B cell (primary cell): Measurements from ENCODE around the gene ZNF329. TPM values are rescaled to one million over a fixed set of nuclear protein-coding genes. Genes with fewer than 3 reads are reported as not detected.

ENCODE experiments used
- ATAC-seq: fragments of 200-7000 bp; cut with Tn5 transposase; one replicate; pipeline ENCODE4 v1.10.0; 2021; ENCODE audit warnings: low read depth, mild to moderate bottlenecking, moderate number of reproducible peaks, moderate library complexity
- CTCF ChIA-PET: fragments of 350-600 bp; sonication (Branson Sonifier 250); formaldehyde crosslinking; loops from one replicate; lab custom pipeline; 2021; ENCODE audit warnings: antibody characterized with exemption, inconsistent platforms; lab: Charles Lee
- POLR2A ChIA-PET: fragments of 350-600 bp; sonication (Branson Sonifier 250); formaldehyde crosslinking; loops from one replicate; lab custom pipeline; 2021; ENCODE audit warnings: antibody characterized with exemption; lab: Charles Lee
- DNase-seq: peaks from one replicate; pipeline ENCODE4 v3.0.0; 2013
- H2AFZ ChIP-seq: 2 replicates; pipeline ENCODE4 v1.6.1; 2012; ENCODE audit warnings: mild to moderate bottlenecking, low read depth, low read length; ENCODE audit not compliant: insufficient read depth, poor library complexity, severe bottlenecking
- H3K27ac ChIP-seq, 2 donors: 1 replicate in 1 of 2; 2 replicates in 1 of 2; pipeline ENCODE4 v1.5.1; 2012 to 2013; ENCODE audit warnings: low read length in 2 of 2, mild to moderate bottlenecking in 2 of 2, moderate library complexity in 1 of 2
- H3K27me3 ChIP-seq, 4 experiments: fragments of 200-600 bp in 1 of 4; sonication (generic) in 1 of 4; replicated peaks in 1 of 4; 1 replicate in 2 of 4; 2 replicates in 2 of 4; pipeline versions ENCODE4 v1.6.1 to v1.7.0; 2013 to 2016; ENCODE audit warnings: low read length in 3 of 4, mild to moderate bottlenecking in 2 of 4, mixed read lengths in 1 of 4, moderate library complexity in 1 of 4; ENCODE audit not compliant: insufficient read depth in 4 of 4, control insufficient read depth in 3 of 4; ENCODE audit errors: control extremely low read depth in 1 of 4
- H3K36me3 ChIP-seq, 2 experiments: replicated peaks in 1 of 2; 1 replicate in 1 of 2; 2 replicates in 1 of 2; pipeline versions ENCODE4 v1.6.1 to v1.7.1; 2013; ENCODE audit warnings: low read length in 1 of 2; ENCODE audit not compliant: insufficient read depth in 2 of 2, control insufficient read depth in 1 of 2; ENCODE audit errors: control extremely low read depth in 1 of 2, extremely low read depth in 1 of 2
- H3K4me1 ChIP-seq, 2 donors: fragments of 200-600 bp in 1 of 2; sonication (generic) in 1 of 2; 1 replicate in 1 of 2; 2 replicates in 1 of 2; pipeline versions ENCODE4 v1.5.1 to v1.6.1; 2013 to 2017; ENCODE audit warnings: low read length in 2 of 2; ENCODE audit not compliant: control insufficient read depth in 2 of 2, insufficient read depth in 2 of 2
- H3K4me2 ChIP-seq: replicated peaks from 2 replicates; pipeline ENCODE3; 2012; ENCODE audit warnings: mild to moderate bottlenecking, low read depth, low read length; ENCODE audit not compliant: poor library complexity, severe bottlenecking
- H3K4me3 ChIP-seq, 5 experiments: fragments of 200-600 bp in 1 of 5; sonication (generic) in 1 of 5; 1 replicate in 3 of 5; 2 replicates in 2 of 5; pipeline versions ENCODE4 v1.5.1 to v1.7.0; 2011 to 2016; ENCODE audit warnings: low read length in 4 of 5, mild to moderate bottlenecking in 4 of 5, low read depth in 2 of 5, control low read depth in 1 of 5, moderate library complexity in 1 of 5; ENCODE audit not compliant: insufficient read depth in 1 of 5; ENCODE audit errors: control extremely low read depth in 1 of 5, extremely low read depth in 1 of 5
- H3K79me2 ChIP-seq: fragments of 200-600 bp; sonication (generic); one replicate; pipeline ENCODE4 v1.6.0; 2016; ENCODE audit warnings: low read length; ENCODE audit not compliant: control insufficient read depth, insufficient read depth
- H3K9ac ChIP-seq: fragments of 200-600 bp; sonication (generic); 2 replicates; pipeline ENCODE4 v1.6.1; 2017; ENCODE audit warnings: mild to moderate bottlenecking, low read length, moderate library complexity
- H3K9me3 ChIP-seq, 3 donors: one replicate each; pipeline versions ENCODE4 v1.6.1 to v1.7.1; 2013; ENCODE audit warnings: low read length in 2 of 3; ENCODE audit not compliant: control insufficient read depth in 2 of 3, insufficient read depth in 1 of 3; ENCODE audit errors: control extremely low read depth in 1 of 3
- H4K20me1 ChIP-seq: 2 replicates; pipeline ENCODE4 v1.6.0; 2012; ENCODE audit warnings: mild to moderate bottlenecking, low read length; ENCODE audit not compliant: insufficient read depth, control insufficient read depth, poor library complexity, severe bottlenecking
- H3K27ac Mint-ChIP-seq: one replicate; pipeline ENCODE4 v1.8.0; 2021; ENCODE audit warnings: mixed read lengths
- H3K27me3 Mint-ChIP-seq: one replicate; pipeline ENCODE4 v1.8.0; 2021; ENCODE audit warnings: mixed read lengths
- H3K4me1 Mint-ChIP-seq: one replicate; pipeline ENCODE4 v1.8.0; 2021; ENCODE audit warnings: mixed read lengths
- H3K4me3 Mint-ChIP-seq: one replicate; pipeline ENCODE4 v1.8.0; 2021; ENCODE audit warnings: mixed read lengths
- H3K9me3 Mint-ChIP-seq: one replicate; pipeline ENCODE4 v1.8.0; 2022; ENCODE audit warnings: mixed read lengths; ENCODE audit not compliant: insufficient read depth
- CTCF ChIP-seq: fragments of 200-600 bp; IDR thresholded peaks from one replicate; pipeline ENCODE4 v1.8.0; 2022; ENCODE audit warnings: antibody characterized with exemption, mild to moderate bottlenecking
- EZH2 ChIP-seq: IDR thresholded peaks from 2 replicates; pipeline ENCODE4 v1.6.1; 2012; ENCODE audit warnings: borderline replicate concordance, low read depth, mild to moderate bottlenecking, moderate library complexity, low read length; ENCODE audit not compliant: insufficient read depth, poor library complexity, severe bottlenecking
- WGBS: methylation state at CpG from one replicate; pipeline ENCODE4 v1.1.5; 2013; ENCODE audit warnings: missing lambda C conversion rate; ENCODE audit not compliant: insufficient coverage; 5-methylcytosine and 5-hydroxymethylcytosine counted together
- intact Hi-C: fragments of 100-400 bp; cut with micrococcal nuclease; formaldehyde crosslinking; loops from one replicate; pipeline ENCODE4 v1.10.0; 2022
- polyA plus RNA-seq: library from polyadenylated mRNA; depleted of rRNA; stranded (reverse); fragments of >200 nt; gene quantifications from 2 replicates; pipeline ENCODE4 v1.2.3, GENCODE V29; 2012
- total RNA-seq, 2 donors: library from RNA; stranded (reverse); fragments of 120-200 nt in 1 of 2; gene quantifications; 1 replicate in 1 of 2; 2 replicates in 1 of 2; pipeline versions ENCODE4 v1.2.3 to v1.2.4, GENCODE V29; 2013 to 2022

Gene ZNF329
- total and polyA plus RNA-seq, 2 donors (not counting 1 experiment from before 2014, with no cell fraction given) = 5.4 to 12.5 TPM

GRCh38 chr19:58182577-58182988 is 32.0 kb upstream of the ZNF329 start:
- H4K20me1 ChIP-seq = no peaks in the 10 kb centered on the region
- ChIA-PET CTCF (interaction anchor here (0.7 to 1.2 kb wide), 2 partner anchors 165 to 696 kb away, joined by 3 read pairs; no protein-coding TSS in a partner anchor), POLR2A (interaction anchor here (0.6 to 1.6 kb wide), 8 partner anchors 13 to 549 kb away, joined by 3 to 5 read pairs (median 4); partner anchors contain the start of genes TRIM28, ZNF132, ZNF211 and ZNF329)
- intact Hi-C loops = loop anchor here (1.0 to 2.0 kb wide), 5 partner anchors 32 to 655 kb away; partner anchors contain the start of genes ZNF329, ZNF446, ZNF497 and ZNF549
- DNase-seq (no peak), ATAC-seq (peak; percentile 76)
- TF ChIP-seq CTCF (no peak), EZH2 (no peak)
- H3K4me1 ChIP-seq = peaks cover 12 to 20% of the 10 kb centered on the region in 2 donors
- H3K79me2 ChIP-seq = peaks cover 40% of the 10 kb centered on the region
- peaks cover 15% of the 10 kb centered on the region for H3K9me3 Mint-ChIP-seq
- H3K36me3 ChIP-seq = peaks cover 5 to 25% of the 10 kb centered on the region in 2 experiments
- peak overlapping the region; percentile 96 for H3K4me3 Mint-ChIP-seq
- WGBS = 9% methylated on average over 16 of the region's 17 CpGs
- H3K27ac ChIP-seq = peak overlapping the region; percentile 99 to 100
- H3K27me3 Mint-ChIP-seq = no peaks in the 10 kb centered on the region
- H3K27me3 ChIP-seq = no peaks in the 10 kb centered on the region
- H2AFZ ChIP-seq = peak overlapping the region; percentile 85
- peaks cover 7 to 95% (median 71%) of the 10 kb centered on the region in 3 donors for H3K9me3 ChIP-seq
- peaks cover 26% of the 10 kb centered on the region for H3K4me1 Mint-ChIP-seq
- H3K4me3 ChIP-seq = peak overlapping the region; percentile 0 to 100 (median 88)
- H3K4me2 ChIP-seq = peak overlapping the region; percentile 81
- peak overlapping the region; percentile 98 for H3K9ac ChIP-seq
- H3K27ac Mint-ChIP-seq = peak overlapping the region; percentile 100
